Mesenchymal stem cell (in vitro differentiated cells and primary cell): Measurements from ENCODE around the gene FOXL3.

Source experiments
- DNase-seq: peaks from one replicate; pipeline ENCODE4 v3.0.0-alpha.2; 2013
- H2AFZ ChIP-seq: one replicate; pipeline ENCODE4 v1.6.1; 2013; ENCODE audit warnings: low read depth, mild to moderate bottlenecking, control low read depth, inconsistent platforms, low read length, moderate library complexity
- H2AK5ac ChIP-seq: 2 replicates; pipeline ENCODE4 v1.6.1; 2013; ENCODE audit warnings: low read length, moderate library complexity, mild to moderate bottlenecking, inconsistent platforms; ENCODE audit not compliant: severe bottlenecking
- H2BK120ac ChIP-seq: one replicate; pipeline ENCODE4 v1.6.1; 2013; ENCODE audit warnings: low read depth, mild to moderate bottlenecking, inconsistent platforms, low read length, moderate library complexity
- H2BK12ac ChIP-seq, 2 experiments: one replicate each; pipeline ENCODE4 v1.6.1; 2013; ENCODE audit warnings: inconsistent platforms in 2 of 2, low read length in 2 of 2, mild to moderate bottlenecking in 2 of 2, moderate library complexity in 2 of 2, control low read depth in 1 of 2
- H2BK15ac ChIP-seq: one replicate; pipeline ENCODE4 v1.6.1; 2013; ENCODE audit warnings: mild to moderate bottlenecking, low read depth, inconsistent platforms; ENCODE audit not compliant: poor library complexity, severe bottlenecking
- H2BK5ac ChIP-seq: 2 replicates; pipeline ENCODE4 v1.6.1; 2013; ENCODE audit warnings: low read depth, mild to moderate bottlenecking, low read length, control low read depth, inconsistent platforms; ENCODE audit not compliant: poor library complexity, severe bottlenecking
- H3K14ac ChIP-seq, 2 experiments: one replicate each; pipeline ENCODE4 v1.6.1; 2013; ENCODE audit warnings: inconsistent platforms in 2 of 2, low read length in 2 of 2, control low read depth in 1 of 2, mild to moderate bottlenecking in 1 of 2, moderate library complexity in 1 of 2
- H3K18ac ChIP-seq, 2 experiments: one replicate each; pipeline ENCODE4 v1.6.1; 2013; ENCODE audit warnings: inconsistent platforms in 2 of 2, low read length in 2 of 2, control low read depth in 1 of 2, low read depth in 1 of 2, mild to moderate bottlenecking in 1 of 2
- H3K23ac ChIP-seq, 2 experiments: one replicate each; pipeline ENCODE4 v1.6.1; 2013; ENCODE audit warnings: inconsistent platforms in 2 of 2, low read length in 2 of 2, mild to moderate bottlenecking in 2 of 2, moderate library complexity in 2 of 2, control low read depth in 1 of 2
- H3K27ac ChIP-seq: 2 replicates; pipeline ENCODE4 v1.5.1; 2013; ENCODE audit warnings: mild to moderate bottlenecking, moderate library complexity, low read length, control low read depth, inconsistent platforms; ENCODE audit not compliant: poor library complexity, severe bottlenecking
- H3K27me3 ChIP-seq, 2 experiments: 2 replicates each; pipeline versions ENCODE4 v1.6.1 to v1.7.0; 2013; ENCODE audit warnings: low read length in 2 of 2, mild to moderate bottlenecking in 2 of 2, moderate library complexity in 2 of 2, control low read depth in 1 of 2, inconsistent platforms in 1 of 2; ENCODE audit not compliant: control insufficient read depth in 1 of 2, insufficient read depth in 1 of 2
- H3K36me3 ChIP-seq, 2 experiments: 2 replicates each; pipeline versions ENCODE4 v1.6.1 to v1.7.0; 2013; ENCODE audit warnings: low read length in 2 of 2, control low read depth in 1 of 2, inconsistent platforms in 1 of 2, low read depth in 1 of 2, mild to moderate bottlenecking in 1 of 2; ENCODE audit not compliant: insufficient read depth in 2 of 2, control insufficient read depth in 1 of 2
- H3K4ac ChIP-seq, 2 experiments: one replicate each; pipeline ENCODE4 v1.6.1; 2013; ENCODE audit warnings: inconsistent platforms in 2 of 2, low read length in 2 of 2, mild to moderate bottlenecking in 2 of 2, moderate library complexity in 2 of 2, control low read depth in 1 of 2, low read depth in 1 of 2
- H3K4me1 ChIP-seq: 2 replicates; pipeline ENCODE4 v1.6.1; 2013; ENCODE audit warnings: low read depth, low read length, control low read depth; ENCODE audit not compliant: control insufficient read depth, insufficient read depth
- H3K4me2 ChIP-seq: 2 replicates; pipeline ENCODE4 v1.6.1; 2013; ENCODE audit warnings: low read length, mild to moderate bottlenecking, inconsistent platforms; ENCODE audit not compliant: poor library complexity, severe bottlenecking
- H3K4me3 ChIP-seq, 2 experiments: 2 replicates each; pipeline versions ENCODE4 v1.5.1 to v1.7.0; 2013; ENCODE audit warnings: low read length in 2 of 2, mild to moderate bottlenecking in 2 of 2, control low read depth in 1 of 2, low read depth in 1 of 2; ENCODE audit not compliant: insufficient read depth in 1 of 2
- H3K79me1 ChIP-seq: replicated peaks from 2 replicates; pipeline ENCODE4 v1.6.1; 2013; ENCODE audit warnings: mild to moderate bottlenecking, control low read depth, low read length, inconsistent platforms; ENCODE audit not compliant: poor library complexity, severe bottlenecking
- H3K9ac ChIP-seq: 2 replicates; pipeline ENCODE4 v1.7.0; 2013; ENCODE audit warnings: mild to moderate bottlenecking, low read length, moderate library complexity
- H3K9me3 ChIP-seq: 2 replicates; pipeline ENCODE4 v1.7.0; 2013; ENCODE audit warnings: mild to moderate bottlenecking, low read length; ENCODE audit not compliant: control insufficient read depth
- H4K8ac ChIP-seq: one replicate; pipeline ENCODE4 v1.6.1; 2013; ENCODE audit warnings: inconsistent platforms, mild to moderate bottlenecking, low read length, moderate library complexity
- H4K91ac ChIP-seq: one replicate; pipeline ENCODE4 v1.6.1; 2013; ENCODE audit warnings: mild to moderate bottlenecking, low read length, inconsistent platforms
- WGBS: methylation state at CpG from one replicate; pipeline ENCODE4 v1.1.7; 2013; ENCODE audit warnings: mixed read lengths; 5-methylcytosine and 5-hydroxymethylcytosine counted together

The FOXL3 gene

DNA sequence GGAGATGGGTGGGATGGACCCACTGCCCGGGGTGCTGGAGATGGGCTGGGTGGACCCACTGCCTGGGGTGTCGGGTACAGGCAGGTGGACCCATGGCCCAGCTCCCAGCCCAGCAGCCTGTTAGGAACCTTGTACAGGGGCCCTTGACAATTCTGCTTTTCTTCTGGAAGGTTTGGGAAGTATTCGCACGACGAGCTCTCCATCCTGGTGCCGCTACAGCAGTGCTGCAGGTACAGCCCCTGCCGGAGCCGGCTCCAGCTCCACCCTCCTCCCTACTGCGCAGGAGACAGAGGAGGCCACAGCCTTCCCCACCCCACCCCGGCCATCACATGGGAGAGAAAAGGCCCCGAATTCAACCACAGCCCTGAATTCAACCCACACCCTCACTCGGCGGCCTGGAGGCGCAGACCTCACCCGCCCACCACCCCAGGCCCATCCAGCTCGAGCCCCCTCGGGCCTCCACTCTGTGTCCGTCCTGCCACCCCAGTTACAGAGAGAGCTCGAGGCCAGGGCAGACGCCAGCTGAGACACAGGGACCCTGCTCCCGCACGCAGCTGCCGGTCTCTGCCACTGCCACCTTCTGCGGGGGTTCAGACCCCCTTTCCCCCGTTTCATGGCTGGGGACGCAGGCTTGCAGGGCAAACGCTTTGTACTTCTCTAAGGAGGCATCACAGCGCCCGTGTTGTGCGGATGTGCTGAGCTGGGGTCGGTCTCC is 31.3 kb upstream of the FOXL3 start:
- peaks cover 19% of the 10 kb centered on the region for H3K9me3 ChIP-seq
- H3K9ac ChIP-seq = no peak overlapping the region
- no peak overlapping the region for H2BK5ac ChIP-seq
- H3K18ac ChIP-seq = no peak overlapping the region
- no peak overlapping the region for H3K4me3 ChIP-seq
- 94% methylated on average over 31 of the region's 31 CpGs for WGBS
- H3K36me3 ChIP-seq = peaks cover 76 to 84% of the 10 kb centered on the region in 2 experiments
- H2BK12ac ChIP-seq = no peak overlapping the region
- no peak overlapping the region for H3K4me2 ChIP-seq
- no peak overlapping the region for H4K91ac ChIP-seq
- peaks cover 2% of the 10 kb centered on the region for H3K79me1 ChIP-seq
- no peaks in the 10 kb centered on the region for H3K4me1 ChIP-seq
- no peak overlapping the region for H3K4ac ChIP-seq
- H3K27ac ChIP-seq = no peak overlapping the region
- no peak overlapping the region for H3K23ac ChIP-seq
- DNase-seq = no peak
- no peak overlapping the region for H2AK5ac ChIP-seq
- H2BK15ac ChIP-seq = no peak overlapping the region
- no peaks in the 10 kb centered on the region for H3K27me3 ChIP-seq
- no peak overlapping the region for H3K14ac ChIP-seq
- no peak overlapping the region for H2AFZ ChIP-seq
- H4K8ac ChIP-seq = no peak overlapping the region
- no peak overlapping the region for H2BK120ac ChIP-seq

DNA sequence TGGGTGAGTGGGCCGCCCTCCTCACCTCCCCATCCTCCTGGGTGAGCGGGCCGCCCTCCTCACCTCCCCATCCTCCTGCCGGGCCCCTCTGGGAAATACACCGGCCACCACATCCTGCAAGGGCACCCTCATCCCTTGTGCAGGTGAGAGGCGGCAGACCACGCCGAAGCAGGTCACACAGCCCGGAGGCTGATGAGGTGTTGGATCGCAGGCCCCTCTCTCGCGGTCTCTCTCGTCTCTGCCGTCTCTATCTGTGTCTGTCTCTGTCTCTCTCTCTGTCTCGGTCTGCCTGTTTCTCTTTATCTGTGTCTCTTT is 30.8 kb upstream of the FOXL3 start:
- H2BK15ac ChIP-seq = no peak overlapping the region
- no peak overlapping the region for H2BK120ac ChIP-seq
- peaks cover 72 to 79% of the 10 kb centered on the region in 2 experiments for H3K36me3 ChIP-seq
- WGBS = over 99% methylated on average over 15 of the region's 15 CpGs
- no peak overlapping the region for H3K14ac ChIP-seq
- H3K4ac ChIP-seq = no peak overlapping the region
- peaks cover 19% of the 10 kb centered on the region for H3K9me3 ChIP-seq
- no peak overlapping the region for H3K9ac ChIP-seq
- no peak overlapping the region for H2BK12ac ChIP-seq
- H2BK5ac ChIP-seq = no peak overlapping the region
- H4K91ac ChIP-seq = no peak overlapping the region
- no peak overlapping the region for H3K23ac ChIP-seq
- no peak overlapping the region for H3K27ac ChIP-seq
- no peaks in the 10 kb centered on the region for H3K4me1 ChIP-seq
- H4K8ac ChIP-seq = no peak overlapping the region
- no peaks in the 10 kb centered on the region for H3K27me3 ChIP-seq
- no peak overlapping the region for H3K18ac ChIP-seq
- DNase-seq = no peak
- no peak overlapping the region for H3K4me2 ChIP-seq
- no peak overlapping the region for H2AFZ ChIP-seq
- H3K79me1 ChIP-seq = peaks cover 2% of the 10 kb centered on the region
- no peak overlapping the region for H3K4me3 ChIP-seq
- H2AK5ac ChIP-seq = no peak overlapping the region

GRCh38 chr7:259751-260405 is 30.1 kb upstream of the FOXL3 start:
- H3K4me2 ChIP-seq = no peak overlapping the region
- no peaks in the 10 kb centered on the region for H3K4me1 ChIP-seq
- no peak overlapping the region for H4K8ac ChIP-seq
- H3K4me3 ChIP-seq = no peak overlapping the region
- no peak overlapping the region for H3K23ac ChIP-seq
- H2BK120ac ChIP-seq = no peak overlapping the region
- no peak overlapping the region for H2BK5ac ChIP-seq
- H3K9me3 ChIP-seq = peaks cover 19% of the 10 kb centered on the region
- no peak overlapping the region for H2AFZ ChIP-seq
- no peak overlapping the region for H3K14ac ChIP-seq
- H2BK12ac ChIP-seq = no peak overlapping the region
- no peaks in the 10 kb centered on the region for H3K27me3 ChIP-seq
- DNase-seq = no peak
- H4K91ac ChIP-seq = no peak overlapping the region
- peaks cover 67 to 71% of the 10 kb centered on the region in 2 experiments for H3K36me3 ChIP-seq
- no peak overlapping the region for H2AK5ac ChIP-seq
- no peak overlapping the region for H3K9ac ChIP-seq
- H3K27ac ChIP-seq = no peak overlapping the region
- H3K79me1 ChIP-seq = no peaks in the 10 kb centered on the region
- 95% methylated on average over 38 of the region's 44 CpGs for WGBS
- H2BK15ac ChIP-seq = no peak overlapping the region
- H3K4ac ChIP-seq = no peak overlapping the region
- no peak overlapping the region for H3K18ac ChIP-seq

DNA sequence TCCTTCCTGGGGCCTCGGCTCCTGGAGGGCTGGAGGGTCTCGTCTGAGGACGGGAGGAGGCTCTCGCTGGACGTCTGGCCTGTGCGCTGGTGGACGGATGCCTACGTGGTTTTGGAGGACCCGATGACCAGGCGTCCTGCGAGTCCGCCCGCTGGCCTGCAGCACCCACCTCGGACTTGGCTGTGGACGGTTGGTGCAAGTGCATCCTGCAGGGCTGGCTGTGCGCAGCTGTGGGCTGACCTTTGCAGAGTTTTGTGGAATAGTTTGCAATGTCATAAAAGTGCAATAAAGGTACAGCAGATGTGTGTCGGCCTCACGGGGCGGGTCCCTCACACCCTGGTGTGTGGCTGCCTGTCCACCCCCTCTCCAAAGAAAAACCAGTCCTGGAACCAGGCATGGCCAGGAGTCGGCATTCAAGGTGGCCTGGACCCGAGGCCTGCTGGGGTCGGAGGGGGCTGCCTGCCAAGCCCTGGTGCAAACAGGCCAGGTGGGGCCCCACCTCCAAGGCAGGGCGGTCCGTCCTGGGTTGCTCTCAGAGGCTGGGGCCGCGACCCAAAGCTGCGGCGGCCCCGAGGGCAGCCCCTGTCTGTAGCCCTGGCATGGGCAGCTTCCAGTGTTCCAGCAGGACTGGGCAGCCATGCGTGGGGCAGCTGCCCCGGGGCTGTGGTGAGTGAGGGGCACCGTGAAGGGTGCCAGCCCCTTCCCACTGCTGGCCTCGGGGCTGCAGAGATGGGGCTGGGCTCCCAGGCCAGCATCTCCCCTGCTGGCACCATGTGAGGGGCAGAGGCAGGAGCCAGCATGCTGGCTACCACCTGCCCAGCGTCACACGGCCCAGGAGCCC is 29.3 kb upstream of the FOXL3 start:
- no peaks in the 10 kb centered on the region for H3K27me3 ChIP-seq
- H2AK5ac ChIP-seq = no peak overlapping the region
- no peak overlapping the region for H2BK12ac ChIP-seq
- no peak overlapping the region for H4K91ac ChIP-seq
- H3K4me1 ChIP-seq = no peaks in the 10 kb centered on the region
- no peak overlapping the region for H2BK5ac ChIP-seq
- WGBS = 91% methylated on average over 35 of the region's 35 CpGs
- H3K4ac ChIP-seq = no peak overlapping the region
- no peak overlapping the region for H3K4me2 ChIP-seq
- no peak overlapping the region for H4K8ac ChIP-seq
- H3K9ac ChIP-seq = no peak overlapping the region
- no peak overlapping the region for H3K23ac ChIP-seq
- H3K14ac ChIP-seq = no peak overlapping the region
- no peak overlapping the region for H3K18ac ChIP-seq
- no peak overlapping the region for H2AFZ ChIP-seq
- no peak overlapping the region for H3K4me3 ChIP-seq
- peaks cover 61 to 64% of the 10 kb centered on the region in 2 experiments for H3K36me3 ChIP-seq
- no peaks in the 10 kb centered on the region for H3K79me1 ChIP-seq
- no peak for DNase-seq
- no peak overlapping the region for H2BK15ac ChIP-seq
- peaks cover 19% of the 10 kb centered on the region for H3K9me3 ChIP-seq
- no peak overlapping the region for H2BK120ac ChIP-seq
- H3K27ac ChIP-seq = no peak overlapping the region
